ENCODE results near the gene CHKB.
"Not testable (repeated sequence)": the region's sequence is repeated elsewhere in the genome, so short reads cannot be mapped to it uniquely, and the experiment has no call there.

CHKB gene

DNA sequence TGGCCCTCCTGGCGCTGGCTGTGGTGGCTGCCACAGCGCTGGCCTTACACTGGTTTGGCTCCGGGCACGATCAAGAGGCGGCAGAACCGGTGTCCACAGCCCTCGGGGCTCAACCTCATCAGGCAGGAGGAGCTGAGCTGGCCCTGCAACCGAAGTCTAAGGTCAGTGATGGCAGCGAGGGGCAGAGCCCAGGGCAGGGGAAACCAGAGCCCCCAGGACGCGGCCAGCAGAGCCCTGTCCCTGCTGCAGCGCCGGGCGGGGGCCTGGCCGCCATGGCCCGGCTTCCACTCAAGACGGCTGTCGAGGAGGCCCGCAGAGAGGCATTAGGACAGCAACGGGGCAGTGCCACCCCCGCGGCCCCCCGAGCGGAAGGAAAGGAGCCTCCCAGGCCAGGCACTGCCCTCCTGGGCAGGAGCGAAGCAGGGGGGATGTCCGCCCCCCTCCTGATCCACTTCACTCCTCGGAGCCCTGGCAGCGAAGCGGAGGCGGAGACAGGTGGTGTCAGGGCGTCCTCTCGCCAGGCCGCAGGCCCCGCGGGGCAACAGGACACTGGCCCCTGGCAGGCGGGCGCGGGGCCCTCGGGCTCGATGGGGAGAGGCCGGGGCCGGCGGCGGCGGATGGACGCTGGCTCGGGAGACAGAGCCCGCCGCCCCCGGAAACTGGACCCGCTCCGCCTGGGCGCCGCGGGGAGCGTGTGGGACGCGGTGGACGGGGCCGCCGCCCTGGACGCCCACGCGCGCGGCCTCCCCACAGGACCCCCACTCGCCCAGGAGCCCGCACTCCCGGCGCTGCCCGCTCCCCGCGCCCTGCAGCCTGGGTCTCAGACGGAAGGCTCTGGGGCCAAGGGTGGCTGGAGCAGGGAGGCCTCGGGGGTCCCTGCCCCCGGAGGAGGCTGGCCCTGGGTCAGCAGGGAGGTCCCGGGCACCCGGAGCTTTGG lies 36.1 kb downstream of the CHKB start:
- no peak for DNase-seq

GRCh38 chr22:50545522-50546325 lies 36.9 kb downstream of the CHKB start, which contains the start of gene KLHDC7B:
Gene KLHDC7B, plus strand, starts transcription at chr22:50545899. Its CDS starts 345 bp downstream, at chr22:50546244.
- no peak for DNase-seq

DNA sequence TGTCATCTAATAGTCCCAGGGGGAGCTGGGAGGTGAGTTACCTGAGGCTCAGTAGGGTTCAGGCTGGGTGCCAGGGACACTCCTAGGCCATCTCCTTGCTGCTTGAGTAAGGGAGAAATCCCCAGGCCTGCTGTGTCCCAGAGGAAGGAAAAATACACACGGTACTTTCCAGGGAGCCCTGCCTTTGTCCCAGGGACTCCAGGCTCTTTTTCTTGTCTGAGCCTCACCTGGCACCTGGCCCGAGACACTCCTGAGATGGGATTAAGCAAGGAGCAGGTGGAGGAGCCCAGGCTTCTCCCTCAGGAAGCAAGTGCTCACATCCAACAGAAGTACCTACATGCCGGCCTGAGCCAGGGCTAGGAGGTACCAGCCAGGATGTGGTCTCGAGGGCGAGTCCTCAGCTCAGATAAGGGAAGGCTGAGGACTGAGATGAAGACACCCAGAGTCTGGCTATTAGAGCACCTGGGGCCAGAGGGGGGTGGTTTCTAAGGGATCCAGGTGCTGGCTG lies 37.8 kb downstream of the CHKB start:
- DNase-seq: peak; percentile 55

GRCh38 chr22:50544078-50544745 lies 38.4 kb downstream of the CHKB start:
- peak; percentile 91 for DNase-seq

DNA sequence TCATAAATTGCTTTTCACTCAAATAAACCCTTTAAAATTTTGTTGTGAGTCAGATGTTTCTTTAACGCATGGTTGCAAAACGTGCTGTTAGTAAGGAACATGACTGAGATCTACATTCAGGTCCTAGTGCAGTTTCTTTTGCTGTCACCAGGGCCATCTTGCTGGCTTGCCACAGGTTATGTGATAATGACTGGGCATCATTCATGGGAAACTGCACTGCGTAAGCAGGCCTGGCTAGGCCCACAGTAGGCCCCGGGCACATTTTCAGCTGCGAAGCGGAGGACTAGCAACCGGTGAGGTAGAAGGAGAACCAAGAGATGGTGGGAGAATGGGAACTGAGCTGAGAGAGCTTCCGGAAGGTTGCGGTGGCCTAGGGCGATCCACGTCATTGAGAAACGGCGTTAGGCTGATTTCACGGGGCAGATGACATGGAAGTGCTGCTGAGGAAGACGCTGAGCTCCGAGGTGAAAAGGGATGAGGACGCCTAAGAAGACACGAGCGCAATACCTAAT lies 40.2 kb downstream of the CHKB start:
- no peak for DNase-seq

DNA sequence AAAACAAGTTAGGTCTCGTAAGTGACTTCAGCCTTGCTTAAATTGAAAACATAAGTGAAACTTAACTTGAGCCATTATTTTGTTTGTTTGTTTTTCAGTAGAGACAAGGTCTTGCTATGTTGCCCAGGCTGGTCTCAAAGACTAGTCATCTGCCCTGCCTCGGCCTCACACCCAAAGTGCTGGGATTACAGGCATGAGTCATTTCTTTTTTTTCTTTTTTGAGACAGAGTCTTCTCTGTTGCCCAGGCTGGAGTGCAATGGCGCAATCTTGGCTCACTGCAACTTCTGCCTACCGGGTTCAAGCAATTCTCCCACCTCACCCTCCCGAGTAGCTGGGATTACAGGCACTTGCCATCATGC lies 41.0 kb downstream of the CHKB start:
- not testable (repeated sequence) for DNase-seq

DNA sequence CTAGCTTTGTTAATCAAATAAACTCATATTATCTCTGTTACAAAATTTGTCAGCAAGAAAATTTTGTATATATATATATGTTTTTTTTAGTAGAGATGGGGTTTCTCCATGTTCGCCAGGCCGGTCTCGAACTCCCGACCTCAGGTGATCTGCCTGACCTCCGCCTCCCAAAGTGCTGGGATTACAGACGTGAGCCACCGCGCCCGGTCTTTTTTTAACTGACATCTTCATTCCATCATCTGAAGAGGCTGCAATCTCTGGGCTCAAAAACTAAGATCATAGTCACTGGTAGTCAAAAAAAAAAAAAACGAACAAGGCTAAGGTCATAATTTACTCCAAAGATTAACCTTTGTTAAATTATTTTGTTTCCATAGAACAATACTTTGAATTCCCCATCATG lies 42.3 kb downstream of the CHKB start:
- no peak for DNase-seq

DNA sequence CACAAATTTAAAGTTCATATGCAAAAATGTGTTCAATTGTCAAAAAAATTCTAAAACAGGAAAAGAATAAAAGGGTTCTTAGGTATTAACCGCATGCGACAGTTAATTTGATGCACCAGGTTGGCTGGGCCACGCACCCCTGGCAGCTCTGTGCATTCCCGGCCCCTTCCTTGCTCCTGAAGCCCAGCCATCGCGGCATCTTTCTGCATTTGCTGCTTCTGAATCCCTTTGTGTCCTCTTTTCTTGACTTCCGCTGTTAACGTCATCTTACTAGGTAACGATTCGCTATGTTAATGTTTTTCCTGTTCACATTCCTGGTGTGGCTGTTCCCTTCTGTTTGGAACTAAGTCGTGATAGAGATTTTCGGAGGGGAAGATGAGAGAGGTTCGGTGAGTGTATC lies 44.9 kb downstream of the CHKB start:
- DNase-seq: no peak

DNA sequence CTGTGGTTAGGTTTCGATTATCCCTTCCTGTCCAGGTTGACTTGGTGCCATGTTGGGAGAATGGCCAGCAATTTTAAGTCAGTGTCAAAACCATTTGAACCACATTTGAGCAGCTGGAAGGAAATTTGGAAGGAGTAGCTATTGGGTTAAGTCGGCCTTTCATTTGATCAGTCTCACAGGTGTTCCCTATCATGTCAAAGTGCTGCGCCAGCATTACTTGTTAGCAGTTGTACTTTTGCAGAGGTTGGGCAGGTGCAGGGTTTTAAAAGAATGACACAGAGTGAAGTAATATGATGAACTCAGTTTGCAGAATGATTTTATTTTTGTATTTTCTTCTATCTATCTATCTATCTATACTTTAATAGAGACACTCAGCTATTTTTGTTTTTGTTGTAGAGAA lies 46.4 kb downstream of the CHKB start:
- DNase-seq: no peak

DNA sequence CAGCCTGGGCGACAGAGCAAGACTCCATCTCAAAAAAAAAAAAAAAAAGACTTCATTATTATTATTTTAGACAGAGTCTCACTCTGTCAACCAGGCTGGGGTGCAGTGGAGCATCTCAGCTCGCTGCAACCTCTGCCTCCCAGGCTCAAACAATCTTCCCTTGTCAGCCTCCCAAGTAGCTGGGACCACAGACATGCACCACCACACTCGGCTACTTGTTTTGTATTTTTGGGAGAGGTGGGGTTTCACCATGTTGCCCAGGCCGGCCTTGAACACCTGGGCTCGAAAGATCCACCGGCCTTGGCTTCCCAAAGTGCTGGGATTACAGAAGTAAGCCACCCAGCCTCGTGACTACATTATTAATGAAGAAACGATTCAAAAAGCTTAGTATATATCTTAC lies 47.5 kb downstream of the CHKB start:
- DNase-seq: no peak

DNA sequence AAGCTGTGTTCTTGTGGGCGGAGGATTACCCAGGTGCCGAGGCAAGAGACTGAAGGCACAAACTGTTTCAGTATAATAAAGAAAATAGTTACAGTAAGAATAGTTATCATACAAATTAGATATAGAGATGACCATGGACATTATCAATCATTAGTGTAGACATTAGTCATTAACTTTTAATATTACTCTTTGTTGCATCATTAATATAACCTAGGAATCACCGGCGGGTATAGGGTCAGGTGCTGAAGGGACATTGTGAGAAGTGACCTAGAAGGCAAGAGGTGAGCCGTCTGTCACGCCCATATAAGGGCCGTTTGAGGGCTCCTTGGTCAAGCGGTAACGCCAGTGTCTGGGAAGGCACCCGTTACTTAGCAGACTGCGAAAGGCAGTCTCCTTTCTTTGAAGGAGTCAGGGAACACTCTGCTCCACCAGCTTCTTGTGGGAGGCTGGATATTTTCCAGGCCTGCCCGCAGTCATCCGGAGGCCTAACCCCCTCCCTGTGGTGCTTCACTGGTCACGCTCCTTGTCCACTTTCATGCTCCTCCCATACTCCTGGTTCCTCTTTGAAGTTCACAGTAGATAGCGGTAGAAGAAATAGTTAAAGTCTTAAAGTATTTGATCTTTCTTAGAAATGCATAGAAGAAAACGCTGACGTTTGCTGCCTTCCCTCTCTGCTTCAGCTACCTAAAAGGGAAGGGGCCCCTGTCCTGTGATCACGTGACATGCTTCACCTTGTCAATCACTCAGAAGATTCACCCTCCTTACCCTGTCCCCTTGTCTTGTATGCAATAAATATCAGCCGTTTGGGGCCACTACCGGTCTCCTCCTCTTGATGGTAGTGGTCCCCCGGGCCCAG lies 48.6 kb downstream of the CHKB start:
- DNase-seq: peak; percentile 37

DNA sequence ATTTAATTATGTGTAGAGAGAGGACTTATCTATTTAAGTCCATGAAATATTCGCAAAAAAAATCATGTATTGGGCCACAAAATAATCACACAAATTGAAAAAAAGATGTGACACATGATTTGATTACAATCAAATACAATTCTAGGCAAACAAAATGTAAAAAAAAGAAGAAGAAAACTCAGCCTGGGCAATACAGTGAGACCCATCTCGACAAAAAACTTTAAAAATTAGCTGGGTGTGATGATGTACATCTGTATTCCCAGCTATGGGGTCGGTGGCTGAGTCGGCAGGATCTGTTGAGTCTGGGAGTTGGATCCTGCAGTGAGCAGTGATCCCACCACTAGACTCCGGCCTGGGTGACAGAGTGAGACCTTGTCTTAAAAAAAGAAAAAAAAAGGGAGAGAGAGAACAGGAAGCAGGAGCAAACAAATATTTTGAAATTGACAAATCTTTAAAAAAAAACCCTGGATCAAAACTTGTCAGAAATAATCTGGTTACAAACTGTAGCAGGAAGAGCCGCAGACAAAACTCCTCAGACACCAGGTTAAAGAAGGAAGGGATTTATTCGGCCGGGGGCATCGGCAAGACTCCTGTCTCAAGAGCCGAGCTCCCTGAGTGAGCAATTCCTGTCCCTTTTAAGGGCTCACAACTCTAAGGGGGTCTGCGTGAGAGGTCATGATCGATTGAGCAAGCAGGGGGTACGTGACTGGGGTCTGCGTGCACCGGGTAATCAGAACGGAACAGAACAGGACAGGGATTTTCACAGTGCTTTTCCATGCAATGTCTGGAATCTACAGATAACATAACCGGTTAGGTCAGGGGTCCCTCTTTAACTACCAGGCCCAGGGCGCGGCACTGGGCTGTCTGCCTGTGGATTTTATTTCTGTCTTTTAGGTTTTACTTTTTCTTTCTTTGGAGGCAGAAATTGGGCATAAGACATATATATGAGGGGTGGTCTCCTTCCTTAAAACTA lies 49.5 kb downstream of the CHKB start:
- DNase-seq: no peak

- DNase-seq: peak; percentile 83
These were observed 50.5 kb downstream of the CHKB start for GRCh38 chr22:50531962-50532674.

- DNase-seq: peak; percentile 91
These were observed 51.1 kb downstream of the CHKB start for GRCh38 chr22:50531546-50531961.

GRCh38 chr22:50530877-50531545 lies 51.6 kb downstream of the CHKB start:
- peak; percentile 92 for DNase-seq

DNA sequence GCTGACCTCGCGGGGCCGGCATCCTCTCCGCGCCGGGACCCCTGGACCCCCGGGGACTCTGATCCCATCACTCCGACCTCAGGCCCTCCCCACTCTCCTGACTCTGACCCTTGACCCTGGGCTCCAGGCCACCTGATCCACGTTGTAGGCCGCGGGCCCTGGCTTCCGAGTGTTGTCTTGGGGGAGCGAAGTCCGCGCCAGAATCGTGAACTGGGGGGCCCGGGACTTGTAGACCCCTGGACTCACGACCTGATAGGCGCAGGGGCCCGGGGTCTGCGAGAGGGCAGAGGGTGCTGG lies 52.1 kb downstream of the CHKB start:
- peak; percentile 69 for DNase-seq

DNA sequence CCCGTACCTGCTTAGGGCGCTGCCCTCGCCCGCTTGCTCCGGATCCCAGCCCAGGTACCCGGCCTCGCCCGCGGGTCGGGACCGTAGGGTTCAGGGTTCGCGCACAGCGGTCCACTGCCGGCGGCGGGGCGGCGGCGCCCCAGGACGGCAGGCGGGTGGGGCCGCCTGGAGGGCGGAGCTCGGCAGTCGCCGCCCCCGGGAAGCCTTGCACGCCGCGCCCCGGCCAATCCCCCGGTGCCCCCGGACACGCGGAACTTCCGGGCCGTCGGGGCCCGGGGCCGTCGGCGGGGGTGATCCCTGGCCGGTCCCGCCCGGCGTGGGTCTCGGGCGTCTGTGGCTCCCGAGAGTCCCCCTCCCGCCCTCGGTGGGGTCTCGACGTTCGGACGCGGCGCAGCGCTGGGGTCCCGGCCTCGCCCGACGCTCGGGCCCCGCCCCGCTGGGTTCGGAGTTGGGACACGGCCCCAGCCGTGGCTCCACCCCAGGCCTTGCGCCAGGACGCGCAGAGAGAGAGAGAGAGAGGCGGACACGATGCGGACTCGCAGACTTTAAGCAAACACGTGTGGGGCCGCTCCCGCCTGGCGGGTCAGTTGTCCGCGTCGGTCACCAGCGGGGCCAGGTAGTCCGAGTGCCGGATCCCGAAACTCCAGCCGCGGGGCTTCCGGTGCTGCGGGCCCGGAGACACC lies 52.6 kb downstream of the CHKB start, which contains the start of gene TYMP:
Gene TYMP, minus strand, starts transcription at position 116 of the 683 bp plus-strand sequence. CDS start 303 bp downstream, outside the sequence.
- peak; percentile 86 for DNase-seq

DNA sequence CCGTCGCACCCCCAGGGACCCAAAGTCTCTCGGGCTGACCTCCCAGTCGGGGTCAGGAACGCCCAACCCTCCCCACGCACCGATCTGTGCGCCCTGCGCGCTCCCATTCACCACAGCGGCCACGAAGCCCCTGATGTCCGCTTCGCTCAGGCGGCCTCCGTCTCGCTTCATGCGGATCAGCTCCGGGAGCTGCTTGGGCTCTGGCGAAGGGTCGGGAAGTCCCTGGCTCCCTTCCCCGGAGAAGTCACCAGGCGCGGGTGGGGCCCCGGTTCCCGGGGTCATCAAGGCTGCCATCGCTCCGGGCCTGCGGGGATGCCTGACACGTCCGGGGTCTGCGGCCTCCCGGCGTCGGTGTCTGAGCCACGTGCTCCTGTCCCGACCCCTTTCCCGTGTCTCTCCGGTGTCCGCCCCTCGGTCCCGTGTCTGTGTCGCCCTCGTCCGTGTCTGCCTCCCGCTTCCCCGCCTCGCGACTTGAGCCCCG lies 53.2 kb downstream of the CHKB start:
- DNase-seq: no peak
